ENCODE data around the gene KCNAB2.

The KCNAB2 gene

DNA sequence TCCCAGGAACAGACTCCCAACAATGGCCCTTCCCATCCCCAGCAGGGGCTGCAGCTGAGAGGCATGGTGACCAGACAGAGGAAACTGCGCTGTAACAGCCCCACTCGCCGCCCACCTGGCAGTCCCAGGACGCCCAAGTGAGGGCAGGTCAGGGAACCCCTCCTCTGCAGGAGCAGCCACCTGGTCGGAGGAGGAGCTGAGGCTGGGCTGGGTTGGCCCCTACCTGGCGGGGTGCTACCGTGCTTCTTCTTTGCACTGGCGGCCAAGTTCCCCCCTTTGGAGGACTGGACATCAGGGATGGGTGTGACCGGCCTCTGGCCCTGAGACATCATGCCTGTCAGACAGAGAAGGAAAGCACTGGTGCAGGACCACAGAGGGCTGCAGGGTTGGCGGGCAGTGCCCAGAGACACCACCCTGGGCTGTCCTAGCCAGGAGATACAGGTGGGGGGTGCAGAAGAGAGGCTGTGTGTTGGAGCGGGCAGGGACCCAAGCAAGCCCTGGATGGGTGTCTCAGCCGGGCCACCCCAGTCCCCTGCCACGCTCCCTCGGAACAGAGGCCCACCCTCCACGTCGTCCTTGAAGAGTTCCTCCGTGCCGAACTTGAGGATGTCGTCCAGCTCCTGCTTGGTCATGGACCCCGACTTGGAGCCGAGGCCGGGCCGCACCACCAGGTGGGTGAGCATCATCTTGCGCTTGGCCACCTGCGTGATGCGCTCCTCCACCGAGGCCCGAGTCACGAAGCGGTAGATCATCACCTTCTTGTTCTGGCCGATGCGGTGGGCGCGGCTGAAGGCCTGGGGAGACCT, 82.8 kb downstream of the KCNAB2 start:
- H2AFZ ChIP-seq: no peak overlapping the region
- no peaks in the 10 kb centered on the region for H3K36me3 ChIP-seq (ENCODE audit: control insufficient read depth, insufficient read depth, low read length)
- H3K27ac ChIP-seq: no peak overlapping the region
- TF ChIP-seq, protein P1, sequence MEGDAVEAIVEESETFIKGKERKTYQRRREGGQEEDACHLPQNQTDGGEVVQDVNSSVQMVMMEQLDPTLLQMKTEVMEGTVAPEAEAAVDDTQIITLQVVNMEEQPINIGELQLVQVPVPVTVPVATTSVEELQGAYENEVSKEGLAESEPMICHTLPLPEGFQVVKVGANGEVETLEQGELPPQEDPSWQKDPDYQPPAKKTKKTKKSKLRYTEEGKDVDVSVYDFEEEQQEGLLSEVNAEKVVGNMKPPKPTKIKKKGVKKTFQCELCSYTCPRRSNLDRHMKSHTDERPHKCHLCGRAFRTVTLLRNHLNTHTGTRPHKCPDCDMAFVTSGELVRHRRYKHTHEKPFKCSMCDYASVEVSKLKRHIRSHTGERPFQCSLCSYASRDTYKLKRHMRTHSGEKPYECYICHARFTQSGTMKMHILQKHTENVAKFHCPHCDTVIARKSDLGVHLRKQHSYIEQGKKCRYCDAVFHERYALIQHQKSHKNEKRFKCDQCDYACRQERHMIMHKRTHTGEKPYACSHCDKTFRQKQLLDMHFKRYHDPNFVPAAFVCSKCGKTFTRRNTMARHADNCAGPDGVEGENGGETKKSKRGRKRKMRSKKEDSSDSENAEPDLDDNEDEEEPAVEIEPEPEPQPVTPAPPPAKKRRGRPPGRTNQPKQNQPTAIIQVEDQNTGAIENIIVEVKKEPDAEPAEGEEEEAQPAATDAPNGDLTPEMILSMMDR (IDR thresholded peaks at IDR 0.05): no peak
- no peak overlapping the region for H3K9ac ChIP-seq
- no peak overlapping the region for H3K4me3 ChIP-seq (ENCODE audit: low read depth, low read length)
- H3K9me3 ChIP-seq (ENCODE audit: control insufficient read depth, low read length): no peaks in the 10 kb centered on the region
- no peak overlapping the region for H3K4me2 ChIP-seq (ENCODE audit: low read length)
- H3K79me2 ChIP-seq: no peaks in the 10 kb centered on the region
- H3K4me1 ChIP-seq: no peaks in the 10 kb centered on the region
- no peaks in the 10 kb centered on the region for H3K27me3 ChIP-seq (ENCODE audit: control insufficient read depth, insufficient read depth, low read length)

DNA sequence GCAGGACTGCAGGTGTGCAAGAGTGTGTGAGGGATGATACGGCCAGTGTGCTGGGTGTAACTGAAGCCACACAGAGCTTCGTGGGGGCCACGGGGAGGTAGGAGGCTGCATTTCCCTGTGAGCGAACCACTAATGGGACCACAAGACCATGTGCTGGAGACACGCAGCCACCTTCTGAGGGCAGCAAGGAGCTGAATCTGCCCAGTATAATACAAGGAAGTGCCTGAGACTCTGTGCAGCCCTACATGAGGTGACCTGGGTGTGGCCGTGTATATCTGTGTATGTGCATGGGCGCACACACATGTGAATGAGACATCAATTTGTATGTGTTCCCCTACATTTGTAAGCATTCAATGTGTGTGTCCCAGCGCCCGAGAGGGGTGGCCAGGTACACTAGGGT, 83.6 kb downstream of the KCNAB2 start:
- Histone ChIP-seq H3K4me2 (ENCODE audit: low read length) (no peak overlapping the region), H3K9ac (no peak overlapping the region), H3K4me1 (no peaks in the 10 kb centered on the region), H3K36me3 (ENCODE audit: control insufficient read depth, insufficient read depth, low read length) (no peaks in the 10 kb centered on the region), H3K27me3 (ENCODE audit: control insufficient read depth, insufficient read depth, low read length) (no peaks in the 10 kb centered on the region), H3K4me3 (ENCODE audit: low read depth, low read length) (no peak overlapping the region), H3K9me3 (ENCODE audit: control insufficient read depth, low read length) (no peaks in the 10 kb centered on the region), H3K79me2 (no peaks in the 10 kb centered on the region), H2AFZ (no peak overlapping the region), H3K27ac (no peak overlapping the region)
- TF ChIP-seq, protein P1 (IDR thresholded peaks at IDR 0.05): no peak

DNA sequence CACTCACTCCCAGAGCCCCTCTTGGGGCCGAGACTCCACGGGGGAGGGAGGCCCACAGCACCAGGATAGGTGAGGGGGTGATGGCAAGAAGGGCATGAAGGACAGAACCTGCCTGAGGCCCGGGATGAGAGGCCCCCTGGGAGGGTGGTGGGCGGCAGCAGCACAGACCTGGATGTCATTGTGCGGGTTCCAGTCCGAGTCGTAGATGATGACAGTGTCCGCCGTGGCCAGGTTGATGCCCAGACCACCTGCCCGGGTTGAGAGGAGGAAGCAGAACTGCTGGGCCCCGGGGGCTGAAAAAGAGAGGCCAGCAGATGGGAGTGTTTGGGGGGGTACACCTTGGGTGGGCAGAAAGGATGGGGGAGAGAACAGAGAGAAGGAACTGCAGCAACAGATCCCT, 84.3 kb downstream of the KCNAB2 start:
- Histone ChIP-seq H3K36me3 (ENCODE audit: control insufficient read depth, insufficient read depth, low read length) (no peaks in the 10 kb centered on the region), H3K79me2 (no peaks in the 10 kb centered on the region), H3K27ac (no peak overlapping the region), H3K4me3 (ENCODE audit: low read depth, low read length) (no peak overlapping the region), H3K4me1 (no peaks in the 10 kb centered on the region), H3K9ac (no peak overlapping the region), H3K27me3 (ENCODE audit: control insufficient read depth, insufficient read depth, low read length) (no peaks in the 10 kb centered on the region), H3K4me2 (ENCODE audit: low read length) (no peak overlapping the region), H2AFZ (no peak overlapping the region), H3K9me3 (ENCODE audit: control insufficient read depth, low read length) (no peaks in the 10 kb centered on the region)
- TF ChIP-seq, protein P1 (IDR thresholded peaks at IDR 0.05): no peak

DNA sequence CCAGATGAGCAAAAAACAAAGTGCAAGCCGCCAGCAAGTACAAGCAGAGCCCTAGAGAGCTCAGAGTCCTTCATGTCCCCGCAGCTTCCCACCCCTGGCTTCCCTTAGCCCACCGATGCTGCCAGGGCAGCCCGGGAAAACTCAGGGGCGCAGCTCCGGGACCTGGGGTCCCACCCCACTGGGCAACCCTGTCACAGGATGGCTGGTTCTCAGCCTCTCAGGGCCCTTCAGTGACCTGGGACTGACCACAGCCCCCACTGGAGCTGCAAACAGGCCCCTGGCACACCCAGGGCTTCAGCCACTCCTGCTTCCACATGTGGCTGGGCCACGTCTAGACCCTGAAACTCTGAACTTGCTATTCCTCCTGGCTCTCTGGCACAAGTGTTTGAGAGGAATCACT, 84.9 kb downstream of the KCNAB2 start:
- H3K4me2 ChIP-seq (ENCODE audit: low read length): no peak overlapping the region
- no peaks in the 10 kb centered on the region for H3K27me3 ChIP-seq (ENCODE audit: control insufficient read depth, insufficient read depth, low read length)
- H2AFZ ChIP-seq: no peak overlapping the region
- H3K9me3 ChIP-seq (ENCODE audit: control insufficient read depth, low read length): no peaks in the 10 kb centered on the region
- H3K27ac ChIP-seq: no peak overlapping the region
- no peaks in the 10 kb centered on the region for H3K36me3 ChIP-seq (ENCODE audit: control insufficient read depth, insufficient read depth, low read length)
- no peak overlapping the region for H3K9ac ChIP-seq
- H3K4me1 ChIP-seq: no peaks in the 10 kb centered on the region
- TF ChIP-seq, protein P1 (IDR thresholded peaks at IDR 0.05): no peak
- H3K79me2 ChIP-seq: no peaks in the 10 kb centered on the region
- no peak overlapping the region for H3K4me3 ChIP-seq (ENCODE audit: low read depth, low read length)

DNA sequence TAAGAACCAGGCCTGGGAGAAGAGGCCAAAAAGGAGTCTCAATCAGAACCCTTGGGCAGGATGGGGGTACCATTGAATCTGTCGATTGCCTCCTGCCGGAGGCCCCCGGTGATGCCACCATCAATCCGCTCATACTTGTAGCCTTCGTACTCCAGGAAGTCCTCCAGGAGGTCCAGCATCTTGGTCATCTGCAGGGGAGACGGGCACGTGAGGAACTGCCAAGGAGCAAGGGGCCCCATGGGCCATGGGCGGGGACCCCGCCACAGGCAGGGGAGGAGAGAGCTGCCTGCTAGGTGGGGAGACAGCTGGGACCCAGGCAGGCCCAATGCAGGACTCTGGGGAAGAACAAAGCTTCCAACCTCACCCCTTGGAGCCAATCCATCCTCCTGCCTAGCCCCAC, 85.9 kb downstream of the KCNAB2 start:
- H3K4me2 ChIP-seq (ENCODE audit: low read length): no peak overlapping the region
- H3K4me1 ChIP-seq: no peaks in the 10 kb centered on the region
- H2AFZ ChIP-seq: no peak overlapping the region
- no peak overlapping the region for H3K9ac ChIP-seq
- no peak overlapping the region for H3K27ac ChIP-seq
- H3K36me3 ChIP-seq (ENCODE audit: control insufficient read depth, insufficient read depth, low read length): no peaks in the 10 kb centered on the region
- no peaks in the 10 kb centered on the region for H3K9me3 ChIP-seq (ENCODE audit: control insufficient read depth, low read length)
- H3K4me3 ChIP-seq (ENCODE audit: low read depth, low read length): no peak overlapping the region
- H3K27me3 ChIP-seq (ENCODE audit: control insufficient read depth, insufficient read depth, low read length): no peaks in the 10 kb centered on the region
- TF ChIP-seq, protein P1 (IDR thresholded peaks at IDR 0.05): no peak
- H3K79me2 ChIP-seq: no peaks in the 10 kb centered on the region

All from parathyroid adenoma (tissue), 2 donors.